ENCODE data around the gene RASA3. TPM values are rescaled to one million over a fixed set of nuclear protein-coding genes. Genes with fewer than 3 reads are reported as not detected.

RASA3 gene
- total RNA-seq, 1 donor from 2014 or later: 44.8 TPM

DNA sequence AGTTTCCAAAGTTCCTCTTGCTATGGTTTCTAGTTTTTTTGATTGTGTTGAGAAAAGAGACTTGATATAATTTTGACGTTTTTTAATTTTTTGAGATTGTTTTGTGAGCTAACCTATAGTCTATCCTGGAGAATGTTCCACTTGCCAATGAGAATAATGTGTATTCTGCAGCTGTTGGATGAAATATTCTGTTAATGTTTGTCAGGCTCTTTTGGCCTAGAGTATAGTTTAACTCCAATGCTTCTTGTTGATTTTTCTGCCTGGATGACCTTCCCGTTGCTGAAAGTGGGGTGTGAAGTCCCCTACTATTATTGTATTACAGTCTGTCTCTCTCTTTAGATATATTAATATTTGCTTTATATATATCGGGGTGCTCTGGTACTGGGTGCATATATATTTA is 40.0 kb downstream of the RASA3 start:
- DNase-seq (ENCODE audit: extremely low spot score, unreplicated experiment): no peak
- Mint-ChIP-seq H3K4me1 (ENCODE audit: unreplicated experiment) (peaks cover 16% of the 10 kb centered on the region), H3K27ac (ENCODE audit: unreplicated experiment) (no peak overlapping the region), H3K27me3 (ENCODE audit: unreplicated experiment) (no peaks in the 10 kb centered on the region), H3K36me3 (ENCODE audit: unreplicated experiment) (peaks cover 15% of the 10 kb centered on the region), H3K4me3 (ENCODE audit: unreplicated experiment) (no peak overlapping the region), H3K9me3 (ENCODE audit: unreplicated experiment) (peaks cover 21% of the 10 kb centered on the region)
- TF ChIP-seq, protein P1, sequence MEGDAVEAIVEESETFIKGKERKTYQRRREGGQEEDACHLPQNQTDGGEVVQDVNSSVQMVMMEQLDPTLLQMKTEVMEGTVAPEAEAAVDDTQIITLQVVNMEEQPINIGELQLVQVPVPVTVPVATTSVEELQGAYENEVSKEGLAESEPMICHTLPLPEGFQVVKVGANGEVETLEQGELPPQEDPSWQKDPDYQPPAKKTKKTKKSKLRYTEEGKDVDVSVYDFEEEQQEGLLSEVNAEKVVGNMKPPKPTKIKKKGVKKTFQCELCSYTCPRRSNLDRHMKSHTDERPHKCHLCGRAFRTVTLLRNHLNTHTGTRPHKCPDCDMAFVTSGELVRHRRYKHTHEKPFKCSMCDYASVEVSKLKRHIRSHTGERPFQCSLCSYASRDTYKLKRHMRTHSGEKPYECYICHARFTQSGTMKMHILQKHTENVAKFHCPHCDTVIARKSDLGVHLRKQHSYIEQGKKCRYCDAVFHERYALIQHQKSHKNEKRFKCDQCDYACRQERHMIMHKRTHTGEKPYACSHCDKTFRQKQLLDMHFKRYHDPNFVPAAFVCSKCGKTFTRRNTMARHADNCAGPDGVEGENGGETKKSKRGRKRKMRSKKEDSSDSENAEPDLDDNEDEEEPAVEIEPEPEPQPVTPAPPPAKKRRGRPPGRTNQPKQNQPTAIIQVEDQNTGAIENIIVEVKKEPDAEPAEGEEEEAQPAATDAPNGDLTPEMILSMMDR (IDR thresholded peaks at IDR 0.05): no peak

DNA sequence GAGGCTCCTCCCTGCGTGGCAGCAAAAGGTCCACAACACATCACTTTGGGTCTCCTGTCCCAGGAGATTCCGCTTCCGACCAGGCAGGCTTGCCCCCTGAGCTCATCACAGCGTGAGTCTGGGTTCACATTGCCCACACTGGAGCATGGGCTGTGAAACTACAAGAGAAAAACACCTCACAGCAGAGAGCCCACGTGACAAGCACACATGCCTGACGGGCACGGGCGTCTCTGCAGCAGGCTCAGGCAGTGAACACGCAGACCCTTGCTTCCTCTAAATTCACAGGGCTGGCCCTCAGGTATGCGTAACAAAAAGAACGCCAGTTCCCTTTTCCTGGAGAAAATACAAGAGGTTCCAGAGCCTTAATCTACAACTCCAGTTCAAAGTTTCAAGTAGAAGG is 41.9 kb downstream of the RASA3 start:
- TF ChIP-seq, protein P1 (IDR thresholded peaks at IDR 0.05): no peak
- peaks cover 13% of the 10 kb centered on the region for H3K36me3 Mint-ChIP-seq (ENCODE audit: unreplicated experiment)
- no peak for DNase-seq (ENCODE audit: extremely low spot score, unreplicated experiment)
- H3K9me3 Mint-ChIP-seq (ENCODE audit: unreplicated experiment): peaks cover 21% of the 10 kb centered on the region
- peak overlapping the region; percentile 10 for H3K27ac Mint-ChIP-seq (ENCODE audit: unreplicated experiment)
- no peak overlapping the region for H3K4me3 Mint-ChIP-seq (ENCODE audit: unreplicated experiment)
- H3K27me3 Mint-ChIP-seq (ENCODE audit: unreplicated experiment): no peaks in the 10 kb centered on the region
- peaks cover 4% of the 10 kb centered on the region for H3K4me1 Mint-ChIP-seq (ENCODE audit: unreplicated experiment)

DNA sequence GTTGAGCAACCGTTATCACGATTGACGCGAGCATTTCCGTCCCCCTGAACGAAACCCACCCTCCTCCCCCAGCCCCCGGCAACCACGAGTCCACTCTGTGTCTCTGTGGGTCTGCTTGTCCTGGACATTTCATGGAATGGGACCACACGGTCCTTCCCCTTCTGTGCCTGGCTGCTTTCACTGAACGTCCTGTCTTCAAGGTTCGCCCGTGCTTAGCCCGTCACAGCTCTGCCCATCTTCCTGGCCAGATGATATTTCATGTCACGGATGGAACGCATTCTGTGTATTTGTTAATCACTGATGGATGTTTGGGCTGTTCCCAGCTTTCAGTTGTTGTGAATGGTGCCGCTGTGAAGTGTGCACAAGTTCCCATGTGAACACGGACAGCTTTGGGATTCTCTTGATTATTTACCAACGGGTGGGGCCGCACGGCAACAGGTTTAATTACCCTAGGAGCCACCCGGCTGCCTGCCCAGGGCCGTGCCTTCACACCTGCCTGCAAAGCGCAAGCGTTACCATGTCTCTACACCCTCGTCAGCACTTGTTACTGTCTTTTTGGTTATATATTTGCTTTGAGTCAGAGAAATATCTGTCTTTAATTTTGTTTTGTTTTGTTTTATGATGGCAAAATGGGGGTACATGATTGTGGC is 42.5 kb downstream of the RASA3 start:
- H3K27ac Mint-ChIP-seq (ENCODE audit: unreplicated experiment): peak overlapping the region; percentile 10
- peaks cover 21% of the 10 kb centered on the region for H3K9me3 Mint-ChIP-seq (ENCODE audit: unreplicated experiment)
- H3K4me3 Mint-ChIP-seq (ENCODE audit: unreplicated experiment): no peak overlapping the region
- DNase-seq (ENCODE audit: extremely low spot score, unreplicated experiment): no peak
- TF ChIP-seq, protein P1 (IDR thresholded peaks at IDR 0.05): no peak
- peaks cover 13% of the 10 kb centered on the region for H3K36me3 Mint-ChIP-seq (ENCODE audit: unreplicated experiment)
- no peaks in the 10 kb centered on the region for H3K27me3 Mint-ChIP-seq (ENCODE audit: unreplicated experiment)
- peaks cover 2% of the 10 kb centered on the region for H3K4me1 Mint-ChIP-seq (ENCODE audit: unreplicated experiment)

DNA sequence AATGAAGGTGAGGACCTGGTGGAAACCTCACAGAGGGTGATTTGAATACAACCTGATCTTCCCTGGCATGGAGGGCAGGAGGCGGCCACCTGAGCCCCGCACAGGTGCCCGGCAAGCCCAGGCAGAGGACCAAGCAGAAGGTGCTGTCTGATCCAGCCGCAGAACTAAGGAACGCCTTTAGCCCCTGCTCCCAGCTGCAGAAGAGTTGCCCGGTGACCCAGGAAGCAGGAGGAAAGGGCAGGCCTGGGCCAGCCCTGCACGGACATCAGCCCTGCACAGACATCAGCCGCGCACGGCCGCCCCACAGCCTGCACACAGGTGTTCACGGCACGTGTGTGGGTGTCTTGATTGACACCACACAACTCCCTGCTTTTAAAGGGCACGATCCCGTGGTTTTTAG is 43.1 kb downstream of the RASA3 start:
- H3K36me3 Mint-ChIP-seq (ENCODE audit: unreplicated experiment): peaks cover 13% of the 10 kb centered on the region
- peaks cover 21% of the 10 kb centered on the region for H3K9me3 Mint-ChIP-seq (ENCODE audit: unreplicated experiment)
- peaks cover 2% of the 10 kb centered on the region for H3K4me1 Mint-ChIP-seq (ENCODE audit: unreplicated experiment)
- H3K27ac Mint-ChIP-seq (ENCODE audit: unreplicated experiment): no peak overlapping the region
- TF ChIP-seq, protein P1 (IDR thresholded peaks at IDR 0.05): no peak
- no peaks in the 10 kb centered on the region for H3K27me3 Mint-ChIP-seq (ENCODE audit: unreplicated experiment)
- DNase-seq (ENCODE audit: extremely low spot score, unreplicated experiment): no peak
- no peak overlapping the region for H3K4me3 Mint-ChIP-seq (ENCODE audit: unreplicated experiment)

DNA sequence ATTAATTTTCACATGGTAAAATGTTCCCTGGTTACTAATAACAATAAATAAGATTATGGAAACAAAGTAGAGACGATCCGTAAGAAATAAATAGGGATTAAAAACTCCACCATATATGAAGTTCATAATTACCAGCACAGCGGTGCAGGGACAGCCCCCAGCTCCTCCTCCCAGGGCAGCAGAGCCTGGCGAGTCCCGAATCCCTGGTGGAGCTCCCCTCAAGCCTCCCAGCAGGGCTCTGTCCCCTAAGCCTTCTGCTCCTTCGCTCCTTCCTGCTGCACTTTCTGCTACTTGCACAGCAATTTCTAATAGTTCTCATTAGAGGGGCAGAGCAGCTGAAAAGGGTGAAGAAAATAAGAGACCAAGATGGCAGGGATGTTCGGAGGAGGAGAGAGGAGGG is 43.6 kb downstream of the RASA3 start:
- TF ChIP-seq, protein P1 (IDR thresholded peaks at IDR 0.05): no peak

More for the DNA sequence above, 43.6 kb downstream of the RASA3 start:
- Mint-ChIP-seq H3K36me3 (ENCODE audit: unreplicated experiment) (peaks cover 13% of the 10 kb centered on the region), H3K4me3 (ENCODE audit: unreplicated experiment) (no peak overlapping the region), H3K27me3 (ENCODE audit: unreplicated experiment) (no peaks in the 10 kb centered on the region), H3K4me1 (ENCODE audit: unreplicated experiment) (peaks cover 2% of the 10 kb centered on the region), H3K27ac (ENCODE audit: unreplicated experiment) (no peak overlapping the region), H3K9me3 (ENCODE audit: unreplicated experiment) (peaks cover 21% of the 10 kb centered on the region)
- DNase-seq (ENCODE audit: extremely low spot score, unreplicated experiment): no peak
